Endothelial cell of umbilical vein (primary cell): ENCODE data around the gene GATD1. TPM values are rescaled to one million over a fixed set of nuclear protein-coding genes. Genes with fewer than 3 reads are reported as not detected.

ENCODE experiments used
- BruUV-seq: library from RNA; stranded (reverse); fragments of 400-500 nt; replicated peaks from 2 replicates; lab custom pipeline; 2021; lab: Mats Ljungman, UMichigan
- CTCF ChIA-PET: fragments of 300-600, 350-600 bp; sonication (Branson Sonifier 250); formaldehyde crosslinking; loops from one replicate; lab custom pipeline; 2021; ENCODE audit warnings: antibody characterized with exemption, inconsistent platforms; lab: Charles Lee
- POLR2A ChIA-PET: fragments of 300-600, 350-600 bp; sonication (Branson Sonifier 250); formaldehyde crosslinking; loops from one replicate; lab custom pipeline; 2021; ENCODE audit warnings: antibody characterized with exemption, inconsistent platforms; lab: Charles Lee
- DNase-seq: peaks from one replicate; pipeline ENCODE4 v3.0.0-alpha.2; 2011; ENCODE audit warnings: low read depth, low spot score
- FAIRE-seq: peaks from 2 replicates; lab custom pipeline; 2011; peaks lifted over from hg19 to GRCh38; lab: Jason Lieb, UNC
- H2AFZ ChIP-seq: 2 replicates; pipeline ENCODE4 v1.6.0; 2012; ENCODE audit warnings: low read depth, low read length, control low read depth, inconsistent platforms
- H3K27ac ChIP-seq: 2 replicates; pipeline ENCODE4 v1.5.1; 2011; ENCODE audit warnings: low read depth, mild to moderate bottlenecking, control low read depth, low read length, moderate library complexity; ENCODE audit not compliant: insufficient read depth
- H3K27me3 ChIP-seq, 2 experiments: 2 replicates each; pipeline versions ENCODE4 v1.6.0 to v1.6.1; 2011; ENCODE audit warnings: low read length in 2 of 2, mixed read lengths in 1 of 2; ENCODE audit not compliant: control insufficient read depth in 2 of 2, insufficient read depth in 2 of 2
- H3K36me3 ChIP-seq, 2 experiments: 2 replicates in 1 of 2; 3 replicates in 1 of 2; pipeline ENCODE4 v1.5.1; 2011; ENCODE audit warnings: low read length in 2 of 2, mild to moderate bottlenecking in 1 of 2, moderate library complexity in 1 of 2; ENCODE audit not compliant: control insufficient read depth in 2 of 2, insufficient read depth in 2 of 2; ENCODE audit errors: extremely low read depth in 1 of 2
- H3K4me1 ChIP-seq: 3 replicates; pipeline ENCODE4 v1.5.1; 2011; ENCODE audit warnings: mild to moderate bottlenecking, low read length; ENCODE audit not compliant: control insufficient read depth, insufficient read depth; ENCODE audit errors: extremely low read depth
- H3K4me2 ChIP-seq: 2 replicates; pipeline ENCODE4 v1.6.1; 2011; ENCODE audit warnings: low read length, control low read depth, mixed read lengths; ENCODE audit not compliant: insufficient read depth
- H3K4me3 ChIP-seq, 3 experiments: fragments of 200-600 bp in 1 of 3; sonication (generic), shearing (Covaris generic) in 1 of 3; replicated peaks in 1 of 3; 2 replicates each; pipeline ENCODE4 v1.5.1; 2011 to 2016; ENCODE audit warnings: control low read depth in 3 of 3, low read length in 3 of 3, mild to moderate bottlenecking in 2 of 3, inconsistent platforms in 1 of 3, low read depth in 1 of 3, moderate library complexity in 1 of 3; ENCODE audit not compliant: insufficient read depth in 1 of 3
- H3K79me2 ChIP-seq: 2 replicates; pipeline ENCODE4 v1.6.0; 2012; ENCODE audit warnings: low read length, inconsistent platforms; ENCODE audit not compliant: control insufficient read depth, insufficient read depth
- H3K9ac ChIP-seq: replicated peaks from 2 replicates; pipeline ENCODE3; 2011; ENCODE audit warnings: low read length, control low read depth; ENCODE audit not compliant: insufficient read depth; ENCODE audit errors: extremely low read depth
- H3K9me1 ChIP-seq: replicated peaks from 3 replicates; pipeline ENCODE4 v1.6.0; 2011; ENCODE audit warnings: mild to moderate bottlenecking, low read length; ENCODE audit not compliant: control insufficient read depth, insufficient read depth; ENCODE audit errors: extremely low read depth
- H3K9me3 ChIP-seq: replicated peaks from 2 replicates; pipeline ENCODE4 v1.5.1; 2012; ENCODE audit warnings: low read length, inconsistent platforms; ENCODE audit not compliant: control insufficient read depth, insufficient read depth
- H4K20me1 ChIP-seq: replicated peaks from 2 replicates; pipeline ENCODE3; 2011; ENCODE audit warnings: mild to moderate bottlenecking, low read length; ENCODE audit not compliant: control insufficient read depth, insufficient read depth; ENCODE audit errors: extremely low read depth
- EZH2 ChIP-seq: IDR thresholded peaks from 2 replicates; pipeline ENCODE4 v1.6.1; 2012; ENCODE audit warnings: borderline replicate concordance, low read depth, mild to moderate bottlenecking, moderate library complexity, low read length, inconsistent platforms; ENCODE audit not compliant: severe bottlenecking
- FOS ChIP-seq: IDR thresholded peaks from 2 replicates; pipeline ENCODE4 v1.6.1; 2011; ENCODE audit warnings: mild to moderate bottlenecking, low read length, moderate library complexity, borderline replicate concordance; ENCODE audit not compliant: insufficient read depth
- GATA2 ChIP-seq: IDR thresholded peaks from 2 replicates; pipeline ENCODE4 v1.7.0; 2011; ENCODE audit warnings: low read depth, mild to moderate bottlenecking, moderate library complexity, mixed read lengths, low read length; ENCODE audit not compliant: insufficient read length, insufficient read depth
- JUN ChIP-seq: IDR thresholded peaks from 2 replicates; pipeline ENCODE4 v1.6.1; 2011; ENCODE audit warnings: borderline replicate concordance, low read depth; ENCODE audit not compliant: insufficient read length, insufficient read depth
- MYC ChIP-seq: IDR thresholded peaks from one replicate; pipeline ENCODE4 v1.6.1; 2011; ENCODE audit warnings: mild to moderate bottlenecking, low read depth, low read length
- POLR2A ChIP-seq: IDR thresholded peaks from 2 replicates; pipeline ENCODE4 v1.6.1; 2012; ENCODE audit warnings: low read depth, mild to moderate bottlenecking, control low read depth, low read length
- POLR2AphosphoS5 ChIP-seq: IDR thresholded peaks from 2 replicates; pipeline ENCODE4 v1.6.1; 2012; ENCODE audit warnings: low read depth, mild to moderate bottlenecking, control low read depth, low read length, moderate library complexity; ENCODE audit not compliant: insufficient read depth
- dilution Hi-C: fragments of 300-500 bp; cut with MboI; formaldehyde crosslinking; loops from one replicate; pipeline ENCODE4 v1.15.0; 2019; ENCODE audit warnings: low sequenced_read_pairs; ENCODE audit not compliant: extremely low pct_ligation_motif_present
- intact Hi-C: fragments of 100-400 bp; cut with micrococcal nuclease; formaldehyde crosslinking; loops from one replicate; pipeline ENCODE4 v1.10.0; 2022
- polyA plus RNA-seq, 4 experiments: library from polyadenylated mRNA; depleted of rRNA in 3 of 4; stranded (reverse) in 3 of 4; unstranded in 1 of 4; fragments of >200 nt; gene quantifications; 2 replicates each; pipeline versions ENCODE4 v1.2.1 to v1.2.3, GENCODE V29; 2011 to 2012; ENCODE audit warnings: missing spikeins in 1 of 4
- total RNA-seq: library from RNA; stranded (reverse); gene quantifications from 2 replicates; pipeline ENCODE4 v1.2.3, GENCODE V29; 2021
- TF ChIP-seq, protein P1 (sequence below): IDR thresholded peaks from 2 replicates; pipeline ENCODE4 v1.6.1; 2011; ENCODE audit not compliant: insufficient read depth, insufficient read length
- TF ChIP-seq, protein P2 (sequence below), 2 donors: IDR thresholded peaks; 1 replicate in 1 of 2; 2 replicates in 1 of 2; pipeline ENCODE4 v1.5.1; 2011; ENCODE audit warnings: low read length in 2 of 2, mild to moderate bottlenecking in 2 of 2, moderate library complexity in 2 of 2, control low read depth in 1 of 2, inconsistent platforms in 1 of 2, low read depth in 1 of 2; ENCODE audit not compliant: insufficient read depth in 1 of 2; ENCODE audit errors: extremely low read depth in 1 of 2

The GATD1 gene
- total and polyA plus RNA-seq, 2 donors (not counting 3 experiments of a cell fraction or from before 2014, with no cell fraction given): 70.6 to 83.1 TPM

DNA sequence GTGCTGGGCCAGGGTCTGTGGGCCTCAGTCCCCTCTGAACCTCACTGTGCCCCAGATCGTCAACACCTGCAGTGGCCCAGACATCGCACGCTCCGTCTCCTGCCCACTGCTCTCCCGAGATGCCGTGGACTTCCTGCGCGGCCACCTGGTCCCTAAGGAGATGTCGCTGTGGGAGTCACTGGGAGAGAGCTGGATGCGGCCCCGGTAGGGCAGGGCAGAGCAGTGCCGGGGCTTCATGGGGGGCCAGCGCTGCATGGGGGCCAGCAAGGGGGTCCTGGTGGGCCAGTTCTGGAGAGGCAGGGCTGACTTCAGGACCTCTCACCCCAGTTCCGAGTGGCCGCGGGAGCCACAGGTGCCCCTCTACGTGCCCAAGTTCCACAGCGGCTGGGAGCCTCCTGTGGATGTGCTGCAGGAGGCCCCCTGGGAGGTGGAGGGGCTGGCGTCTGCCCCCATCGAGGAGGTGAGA lies 54.9 kb downstream of the GATD1 start:
- TF ChIP-seq FOS (no peak), MYC (no peak), GATA2 (no peak), JUN (no peak), EZH2 (no peak), POLR2A (no peak), POLR2AphosphoS5 (no peak)
- TF ChIP-seq, protein P1, sequence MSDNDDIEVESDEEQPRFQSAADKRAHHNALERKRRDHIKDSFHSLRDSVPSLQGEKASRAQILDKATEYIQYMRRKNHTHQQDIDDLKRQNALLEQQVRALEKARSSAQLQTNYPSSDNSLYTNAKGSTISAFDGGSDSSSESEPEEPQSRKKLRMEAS: no peak
- TF ChIP-seq, protein P2, sequence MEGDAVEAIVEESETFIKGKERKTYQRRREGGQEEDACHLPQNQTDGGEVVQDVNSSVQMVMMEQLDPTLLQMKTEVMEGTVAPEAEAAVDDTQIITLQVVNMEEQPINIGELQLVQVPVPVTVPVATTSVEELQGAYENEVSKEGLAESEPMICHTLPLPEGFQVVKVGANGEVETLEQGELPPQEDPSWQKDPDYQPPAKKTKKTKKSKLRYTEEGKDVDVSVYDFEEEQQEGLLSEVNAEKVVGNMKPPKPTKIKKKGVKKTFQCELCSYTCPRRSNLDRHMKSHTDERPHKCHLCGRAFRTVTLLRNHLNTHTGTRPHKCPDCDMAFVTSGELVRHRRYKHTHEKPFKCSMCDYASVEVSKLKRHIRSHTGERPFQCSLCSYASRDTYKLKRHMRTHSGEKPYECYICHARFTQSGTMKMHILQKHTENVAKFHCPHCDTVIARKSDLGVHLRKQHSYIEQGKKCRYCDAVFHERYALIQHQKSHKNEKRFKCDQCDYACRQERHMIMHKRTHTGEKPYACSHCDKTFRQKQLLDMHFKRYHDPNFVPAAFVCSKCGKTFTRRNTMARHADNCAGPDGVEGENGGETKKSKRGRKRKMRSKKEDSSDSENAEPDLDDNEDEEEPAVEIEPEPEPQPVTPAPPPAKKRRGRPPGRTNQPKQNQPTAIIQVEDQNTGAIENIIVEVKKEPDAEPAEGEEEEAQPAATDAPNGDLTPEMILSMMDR (IDR thresholded peaks at IDR 0.05; ENCODE audit: extremely low read depth in 1 of 2, insufficient read depth in 1 of 2, low read depth in 1 of 2, low read length in 2 of 2): no peak
- no peak overlapping the region for H3K4me2 ChIP-seq
- peaks cover 3% of the 10 kb centered on the region for H3K4me1 ChIP-seq
- H3K79me2 ChIP-seq: no peaks in the 10 kb centered on the region
- H3K36me3 ChIP-seq: no peaks in the 10 kb centered on the region
- dilution Hi-C loops (no loop called here), intact Hi-C loops (no loop called here)
- no peak overlapping the region for H3K9ac ChIP-seq
- no peaks in the 10 kb centered on the region for H3K9me3 ChIP-seq
- no peaks in the 10 kb centered on the region for H3K9me1 ChIP-seq
- H3K27ac ChIP-seq: no peak overlapping the region
- H3K4me3 ChIP-seq: no peak overlapping the region
- peaks cover 22 to 23% of the 10 kb centered on the region in 2 experiments for H3K27me3 ChIP-seq
- no peak for DNase-seq
- no peaks in the 10 kb centered on the region for H4K20me1 ChIP-seq
- BruUV-seq: no TSS peak
- CTCF ChIA-PET: interaction anchor here (0.9 to 3.9 kb wide), 14 partner anchors 8 to 168 kb away, joined by 3 to 36 read pairs (median 4); partner anchors contain the start of genes DEAF1, EPS8L2, LMNTD2 and TALDO1
- FAIRE-seq: no peak
- POLR2A ChIA-PET: no interaction called here
- H2AFZ ChIP-seq: no peak overlapping the region
